ENCODE measurements around the gene RHPN2. TPM values are rescaled to one million over a fixed set of nuclear protein-coding genes. Genes with fewer than 3 reads are reported as not detected.

The RHPN2 gene
- total and polyA plus RNA-seq, 4 donors, result 4.0 to 17.5 (median 11.5) TPM

- Histone ChIP-seq H3K9me3 (ENCODE audit: control insufficient read depth in 4 of 4, insufficient read depth in 3 of 4, low read length in 3 of 4) (no peaks in the 10 kb centered on the region), H3K4me1 (ENCODE audit: control insufficient read depth in 5 of 5, insufficient read depth in 5 of 5, low read length in 5 of 5) (no peaks in the 10 kb centered on the region), H3K27me3 (ENCODE audit: control insufficient read depth in 3 of 3, insufficient read depth in 3 of 3, low read length in 2 of 3) (no peaks in the 10 kb centered on the region), H3K4me3 (no peak overlapping the region), H3K27ac (ENCODE audit: low read depth in 1 of 2, low read length in 1 of 2) (no peak overlapping the region), H3K36me3 (ENCODE audit: control insufficient read depth in 4 of 4, insufficient read depth in 4 of 4, low read length in 4 of 4) (peaks cover 24 to 30% (median 27%) of the 10 kb centered on the region in 4 donors), H3K9ac (ENCODE audit: insufficient read depth in 1 of 2, low read length in 2 of 2) (no peak overlapping the region)
- no peak for ATAC-seq (ENCODE audit: insufficient read depth, low FRiP score)
- no peak for DNase-seq
- TF ChIP-seq CTCF (IDR thresholded peaks at IDR 0.05; ENCODE audit: control extremely low read depth, extremely low read depth), result no peak
- 87 to 92% methylated on average over 10 of the region's 10 CpGs for WGBS, 2 donors
These were observed 36.4 kb upstream of the RHPN2 start for GRCh38 chr19:33100894-33101644.

- no peak for DNase-seq
These were observed 33.4 kb upstream of the RHPN2 start for GRCh38 chr19:33098055-33098534.

GRCh38 chr19:33096005-33096404 is 31.3 kb upstream of the RHPN2 start:
- no peak overlapping the region for H3K27ac ChIP-seq (ENCODE audit: low read depth in 1 of 2, low read length in 1 of 2)
- 93 to 94% methylated on average over 4 of the region's 4 CpGs for WGBS, 2 donors
- H3K4me1 ChIP-seq (ENCODE audit: control insufficient read depth in 5 of 5, insufficient read depth in 5 of 5, low read length in 5 of 5), result no peaks in the 10 kb centered on the region
- ATAC-seq (ENCODE audit: insufficient read depth, low FRiP score), result no peak
- no peak for DNase-seq
- H3K4me3 ChIP-seq, result no peak overlapping the region
- H3K36me3 ChIP-seq (ENCODE audit: control insufficient read depth in 4 of 4, insufficient read depth in 4 of 4, low read length in 4 of 4), result peaks cover 25 to 51% (median 40%) of the 10 kb centered on the region in 4 donors
- no peaks in the 10 kb centered on the region for H3K9me3 ChIP-seq (ENCODE audit: control insufficient read depth in 4 of 4, insufficient read depth in 3 of 4, low read length in 3 of 4)
- H3K27me3 ChIP-seq (ENCODE audit: control insufficient read depth in 3 of 3, insufficient read depth in 3 of 3, low read length in 2 of 3), result no peaks in the 10 kb centered on the region
- no peak for TF ChIP-seq CTCF (IDR thresholded peaks at IDR 0.05; ENCODE audit: control extremely low read depth, extremely low read depth)
- no peak overlapping the region for H3K9ac ChIP-seq (ENCODE audit: insufficient read depth in 1 of 2, low read length in 2 of 2)

More at GRCh38 chr19:33098055-33098534, 33.4 kb upstream of the RHPN2 start:
- H3K9ac ChIP-seq (ENCODE audit: insufficient read depth in 1 of 2, low read length in 2 of 2), result no peak overlapping the region
- peaks cover 30 to 46% (median 40%) of the 10 kb centered on the region in 4 donors for H3K36me3 ChIP-seq (ENCODE audit: control insufficient read depth in 4 of 4, insufficient read depth in 4 of 4, low read length in 4 of 4)
- no peaks in the 10 kb centered on the region for H3K27me3 ChIP-seq (ENCODE audit: control insufficient read depth in 3 of 3, insufficient read depth in 3 of 3, low read length in 2 of 3)
- no peak overlapping the region for H3K4me3 ChIP-seq
- 73 to 79% methylated on average over 4 of the region's 4 CpGs for WGBS, 2 donors
- no peaks in the 10 kb centered on the region for H3K4me1 ChIP-seq (ENCODE audit: control insufficient read depth in 5 of 5, insufficient read depth in 5 of 5, low read length in 5 of 5)
- H3K27ac ChIP-seq (ENCODE audit: low read depth in 1 of 2, low read length in 1 of 2), result no peak overlapping the region
- no peak for ATAC-seq (ENCODE audit: insufficient read depth, low FRiP score)
- H3K9me3 ChIP-seq (ENCODE audit: control insufficient read depth in 4 of 4, insufficient read depth in 3 of 4, low read length in 3 of 4), result no peaks in the 10 kb centered on the region
- TF ChIP-seq CTCF (IDR thresholded peaks at IDR 0.05; ENCODE audit: control extremely low read depth, extremely low read depth), result no peak
